Measurements from ENCODE around the gene PRDM10.

The PRDM10 gene

GRCh38 chr11:129853518-129854231, 149.0 kb downstream of the PRDM10 start:
- TF ChIP-seq MYC (IDR thresholded peaks at IDR 0.05; ENCODE audit: low read depth, low read length) (peak; percentile 37), POLR2A (IDR thresholded peaks at IDR 0.05; ENCODE audit: extremely low read depth, insufficient read length) (no peak)
- TF ChIP-seq, protein P1, sequence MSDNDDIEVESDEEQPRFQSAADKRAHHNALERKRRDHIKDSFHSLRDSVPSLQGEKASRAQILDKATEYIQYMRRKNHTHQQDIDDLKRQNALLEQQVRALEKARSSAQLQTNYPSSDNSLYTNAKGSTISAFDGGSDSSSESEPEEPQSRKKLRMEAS (IDR thresholded peaks at IDR 0.05; ENCODE audit: low read depth, low read length), result peak; percentile 54
- H3K4me3 ChIP-seq (ENCODE audit: low read depth, low read length), result no peak overlapping the region
- peak; percentile 73 for DNase-seq (ENCODE audit: low read depth)

DNA sequence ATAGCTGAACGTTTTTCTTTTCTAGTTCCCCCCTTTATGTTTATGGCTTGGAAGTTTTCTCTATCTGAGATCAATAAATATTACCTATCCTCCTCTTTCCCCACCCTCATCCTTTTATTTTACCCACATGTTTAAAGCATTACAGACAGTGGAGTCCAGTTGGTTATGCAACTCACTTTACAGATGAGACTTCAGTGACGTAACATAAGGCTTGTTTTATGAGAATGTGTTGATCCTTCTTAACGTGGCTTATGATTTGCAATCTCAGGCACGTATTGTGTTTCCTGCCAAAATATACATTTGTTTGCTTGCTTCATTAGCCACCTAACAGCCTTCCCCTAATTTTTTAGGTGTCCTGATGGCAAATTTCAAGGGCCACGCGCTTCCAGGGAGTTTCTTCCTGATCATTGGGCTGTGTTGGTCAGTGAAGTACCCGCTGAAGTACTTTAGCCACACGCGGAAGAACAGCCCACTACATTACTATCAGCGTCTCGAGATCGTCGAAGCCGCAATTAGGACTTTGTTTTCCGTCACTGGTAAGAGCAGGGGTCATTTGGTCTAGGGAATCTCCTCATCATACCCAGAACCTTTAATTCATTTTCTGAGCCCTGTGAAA, 150.4 kb downstream of the PRDM10 start:
- TF ChIP-seq, protein P1 (IDR thresholded peaks at IDR 0.05; ENCODE audit: low read depth, low read length), result peak; percentile 27; the same call in 1 of the 2 replicates
- TF ChIP-seq MYC (IDR thresholded peaks at IDR 0.05; ENCODE audit: low read depth, low read length), result peak; percentile 43; the same call in 1 of the 2 replicates
- TF ChIP-seq POLR2A (IDR thresholded peaks at IDR 0.05; ENCODE audit: extremely low read depth, insufficient read length), result no peak
- peak; percentile 66 for DNase-seq (ENCODE audit: low read depth)
- H3K4me3 ChIP-seq (ENCODE audit: low read depth, low read length), result no peak overlapping the region

All from NB4 (cell line).